HepG2 (cell line): ENCODE measurements around the gene MTHFD1L. TPM values are rescaled to one million over a fixed set of nuclear protein-coding genes. Genes with fewer than 3 reads are reported as not detected.

Experiments
- ATAC-seq: fragments of 200-7000 bp; cut with Tn5 transposase; 3 replicates; pipeline ENCODE4 v1.9.1; 2020; ENCODE audit warnings: mild to moderate bottlenecking, moderate library complexity
- BruUV-seq: library from RNA; stranded (reverse); fragments of 400-500 nt; replicated peaks from 2 replicates; lab custom pipeline; 2021; lab: Mats Ljungman, UMichigan
- CTCF ChIA-PET: fragments of 300-600 bp; formaldehyde crosslinking; extraction: SDS; loops from one replicate; lab custom pipeline; 2021; ENCODE audit warnings: low total read pairs, inconsistent platforms, low intra/inter-chr PET ratio; lab: Yijun Ruan, JAX
- POLR2A ChIA-PET: fragments of 350-600 bp; sonication (Branson Sonifier 250); formaldehyde crosslinking; loops from one replicate; lab custom pipeline; 2020; ENCODE audit warnings: antibody characterized with exemption, inconsistent platforms; lab: Yijun Ruan, JAX
- DNase-seq: peaks from one replicate; pipeline ENCODE4 v3.0.0-alpha.2; 2015; ENCODE audit warnings: low spot score
- FAIRE-seq: peaks from 3 replicates; lab custom pipeline; 2011; peaks lifted over from hg19 to GRCh38; lab: Jason Lieb, UNC
- H2AFZ ChIP-seq: one replicate; pipeline ENCODE4 v1.6.1; 2011; ENCODE audit warnings: low read length, inconsistent platforms
- H3K27ac ChIP-seq: fragments of 300-600 bp; 3 replicates; pipeline ENCODE4 v1.8.0; 2011; ENCODE audit warnings: mixed run types, mild to moderate bottlenecking, mixed read lengths, low read length, inconsistent platforms; ENCODE audit not compliant: insufficient read depth; ENCODE audit errors: extremely low read length
- H3K27me3 ChIP-seq, 2 experiments: fragments of 200-600 bp in 1 of 2; 2 replicates in 1 of 2; 3 replicates in 1 of 2; pipeline versions ENCODE4 v1.6.0 to v1.8.0; 2011; ENCODE audit warnings: low read length in 2 of 2, mild to moderate bottlenecking in 2 of 2, moderate library complexity in 2 of 2, inconsistent platforms in 1 of 2; ENCODE audit not compliant: insufficient read depth in 2 of 2, control insufficient read depth in 1 of 2
- H3K36me3 ChIP-seq, 2 experiments: fragments of 200-600 bp in 1 of 2; replicated peaks in 1 of 2; 2 replicates in 1 of 2; 3 replicates in 1 of 2; pipeline versions ENCODE4 v1.5.1 to v1.8.0; 2011; ENCODE audit warnings: low read length in 2 of 2, inconsistent platforms in 1 of 2; ENCODE audit not compliant: insufficient read depth in 2 of 2, control insufficient read depth in 1 of 2
- H3K4me1 ChIP-seq: 2 replicates; pipeline ENCODE4 v1.5.1; 2012; ENCODE audit warnings: low read length, inconsistent platforms; ENCODE audit not compliant: insufficient read depth
- H3K4me2 ChIP-seq: 2 replicates; pipeline ENCODE4 v1.6.0; 2011; ENCODE audit warnings: low read depth, low read length, inconsistent platforms
- H3K4me3 ChIP-seq, 3 experiments: fragments of 200-600 bp in 1 of 3; sonication (generic), shearing (Covaris generic) in 1 of 3; replicated peaks in 1 of 3; 2 replicates each; pipeline ENCODE4 v1.5.1; 2011 to 2016; ENCODE audit warnings: low read length in 3 of 3, inconsistent platforms in 2 of 3, low read depth in 2 of 3, mild to moderate bottlenecking in 2 of 3, control low read depth in 1 of 3, mixed read lengths in 1 of 3; ENCODE audit not compliant: insufficient read depth in 1 of 3
- H3K79me2 ChIP-seq: one replicate; pipeline ENCODE4 v1.6.1; 2011; ENCODE audit warnings: low read length, inconsistent platforms; ENCODE audit not compliant: insufficient read depth
- H3K9ac ChIP-seq: 2 replicates; pipeline ENCODE4 v1.6.0; 2011; ENCODE audit warnings: mild to moderate bottlenecking, low read depth, low read length, inconsistent platforms; ENCODE audit not compliant: insufficient read depth
- H3K9me3 ChIP-seq: 2 replicates; pipeline ENCODE4 v1.5.1; 2012; ENCODE audit warnings: mild to moderate bottlenecking, low read length
- H4K20me1 ChIP-seq: 2 replicates; pipeline ENCODE4 v1.6.0; 2011; ENCODE audit warnings: inconsistent platforms, mild to moderate bottlenecking, low read length, moderate library complexity; ENCODE audit not compliant: insufficient read depth
- ATF7 ChIP-seq, 2 experiments: fragments of 450-650 bp in 1 of 2; sonication (generic) in 1 of 2; formaldehyde crosslinking in 1 of 2; IDR thresholded peaks; 2 replicates each; pipeline versions ENCODE4 v1.4.0 to v1.6.1; 2016 to 2020; ENCODE audit warnings: antibody characterized with exemption in 1 of 2, mild to moderate bottlenecking in 1 of 2, missing genetic modification reagents in 1 of 2
- GATA4 ChIP-seq: sonication (generic); IDR thresholded peaks from 2 replicates; pipeline ENCODE4 v1.6.1; 2016; ENCODE audit warnings: antibody characterized with exemption, low read depth, borderline replicate concordance
- LCORL ChIP-seq, 2 experiments: fragments of 450-650 bp in 1 of 2; sonication (generic) in 1 of 2; formaldehyde crosslinking in 1 of 2; IDR thresholded peaks; 2 replicates each; pipeline versions ENCODE4 v1.5.0 to v1.6.1; 2017 to 2020; ENCODE audit warnings: antibody characterized with exemption in 1 of 2, missing genetic modification reagents in 1 of 2
- MED1 ChIP-seq: sonication (generic); formaldehyde crosslinking; IDR thresholded peaks from 2 replicates; pipeline ENCODE4 v1.4.0; 2020; ENCODE audit warnings: missing genetic modification reagents
- MTA3 ChIP-seq: sonication (generic); formaldehyde crosslinking; IDR thresholded peaks from 2 replicates; pipeline ENCODE4 v1.4.0; 2020; ENCODE audit warnings: missing genetic modification reagents
- PITX1 ChIP-seq: sonication (generic); formaldehyde crosslinking; IDR thresholded peaks from 2 replicates; pipeline ENCODE4 v1.5.1; 2020; ENCODE audit warnings: mild to moderate bottlenecking, missing genetic modification reagents
- SAP130 ChIP-seq: IDR thresholded peaks from 2 replicates; pipeline ENCODE4 v1.6.1; 2016; ENCODE audit warnings: low read depth
- ZEB1 ChIP-seq: IDR thresholded peaks from 2 replicates; pipeline ENCODE4 v1.6.1; 2012; ENCODE audit warnings: mild to moderate bottlenecking, low read depth, inconsistent platforms; ENCODE audit not compliant: insufficient replicate concordance
- ZNF619 ChIP-seq: sonication (generic); formaldehyde crosslinking; IDR thresholded peaks from 2 replicates; pipeline ENCODE4 v1.4.0; 2020; ENCODE audit warnings: mild to moderate bottlenecking, missing genetic modification reagents
- ZNF644 ChIP-seq: IDR thresholded peaks from 2 replicates; pipeline ENCODE4 v1.6.1; 2016; ENCODE audit warnings: low read depth
- WGBS: methylation state at CpG from one replicate; pipeline ENCODE4 v1.1.6; 2017; ENCODE audit warnings: low lambda C conversion rate; 5-methylcytosine and 5-hydroxymethylcytosine counted together
- in situ Hi-C: cut with HindIII; loops from 2 replicates; pipeline ENCODE4 v1.10.0; 2017; ENCODE audit warnings: low pct_unique_long_range_greater_than_20kb; ENCODE audit not compliant: extremely low pct_ligation_motif_present
- intact Hi-C: fragments of 100-400 bp; cut with micrococcal nuclease; formaldehyde crosslinking; loops from one replicate; pipeline ENCODE4 v1.10.0; 2022; ENCODE audit not compliant: unreplicated experiment
- polyA plus RNA-seq, 8 experiments: library from polyadenylated mRNA; depleted of rRNA in 3 of 8; stranded (reverse) in 7 of 8; unstranded in 1 of 8; fragments of >200 nt; fragmentation: Illumina TruSeq in 4 of 8; extraction: Trizol in 4 of 8; gene quantifications; 2 replicates each; pipeline versions ENCODE4 v1.2.1 to v1.2.3, GENCODE V29; 2011 to 2016; ENCODE audit warnings: low read depth in 4 of 8, missing spikeins in 1 of 8, mixed read lengths in 1 of 8; ENCODE audit not compliant: insufficient read depth in 1 of 8
- total RNA-seq, 5 experiments: library from RNA; depleted of rRNA; stranded (reverse); fragments of >200 nt; fragmentation: Illumina TruSeq; extraction: Trizol; gene quantifications; 2 replicates each; pipeline ENCODE4 v1.2.3, GENCODE V29; 2016; ENCODE audit warnings: low read depth in 1 of 5
- TF ChIP-seq, protein P1 (sequence below): IDR thresholded peaks from 2 replicates; pipeline ENCODE4 v1.6.1; 2016
- TF ChIP-seq, protein P2 (sequence below): sonication (generic); formaldehyde crosslinking; conservative IDR thresholded peaks from 2 replicates; pipeline ENCODE4 v1.4.0; 2020; ENCODE audit warnings: missing genetic modification reagents
- TF ChIP-seq, protein P3 (sequence below): sonication (generic); formaldehyde crosslinking; IDR thresholded peaks from 2 replicates; pipeline ENCODE4 v1.4.0; 2020; ENCODE audit warnings: missing genetic modification reagents, mild to moderate bottlenecking, borderline replicate concordance
- TF ChIP-seq, protein P4 (sequence below): sonication (generic); formaldehyde crosslinking; IDR thresholded peaks from 2 replicates; pipeline ENCODE4 v1.4.0; 2020; ENCODE audit warnings: missing genetic modification reagents, mild to moderate bottlenecking, borderline replicate concordance
- TF ChIP-seq, protein P5 (sequence below): sonication (generic); formaldehyde crosslinking; IDR thresholded peaks from 2 replicates; pipeline ENCODE4 v1.4.0; 2020; ENCODE audit warnings: missing genetic modification reagents, borderline replicate concordance

Gene MTHFD1L
- total and polyA plus RNA-seq, 2 of the 13 experiments (the other 11 are each of a cell fraction or from before 2014, with no cell fraction given) = 24.0 to 39.6 TPM

DNA sequence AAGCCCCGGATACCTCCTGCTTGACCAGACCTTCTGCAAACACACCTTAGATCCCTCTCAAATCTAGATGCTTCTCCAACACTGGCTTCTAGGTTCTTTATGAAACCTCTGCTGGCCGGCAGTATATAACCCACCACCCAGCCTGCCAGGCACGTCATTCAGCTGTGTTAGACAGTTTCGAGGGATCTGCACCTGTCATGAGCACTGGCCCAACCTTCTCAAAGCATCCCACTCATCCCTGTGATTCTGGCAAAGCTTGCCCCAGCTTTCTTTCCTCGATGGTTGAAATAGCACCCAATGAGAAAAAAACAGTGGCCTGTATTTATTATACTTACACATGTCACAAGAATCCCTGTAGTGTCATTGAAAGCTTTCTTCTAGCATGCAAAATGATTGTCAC, 157.8 kb downstream of the MTHFD1L start:
- FAIRE-seq (no peak), DNase-seq (no peak), ATAC-seq (no peak)
- H3K27me3 ChIP-seq = no peaks in the 10 kb centered on the region
- no peak overlapping the region for H3K4me2 ChIP-seq
- WGBS = 97% methylated on average over 5 of the region's 5 CpGs
- intact Hi-C loops = no loop called here
- no peak overlapping the region for H3K27ac ChIP-seq
- POLR2A ChIA-PET = no interaction called here
- CTCF ChIA-PET = no interaction called here
- no peak for TF ChIP-seq ATF7 (IDR thresholded peaks at IDR 0.05)
- no peak for TF ChIP-seq ATF7 (CRISPR knock-in tag; IDR thresholded peaks at IDR 0.05)
- no peak for TF ChIP-seq ZNF619
- TF ChIP-seq, protein P1, sequence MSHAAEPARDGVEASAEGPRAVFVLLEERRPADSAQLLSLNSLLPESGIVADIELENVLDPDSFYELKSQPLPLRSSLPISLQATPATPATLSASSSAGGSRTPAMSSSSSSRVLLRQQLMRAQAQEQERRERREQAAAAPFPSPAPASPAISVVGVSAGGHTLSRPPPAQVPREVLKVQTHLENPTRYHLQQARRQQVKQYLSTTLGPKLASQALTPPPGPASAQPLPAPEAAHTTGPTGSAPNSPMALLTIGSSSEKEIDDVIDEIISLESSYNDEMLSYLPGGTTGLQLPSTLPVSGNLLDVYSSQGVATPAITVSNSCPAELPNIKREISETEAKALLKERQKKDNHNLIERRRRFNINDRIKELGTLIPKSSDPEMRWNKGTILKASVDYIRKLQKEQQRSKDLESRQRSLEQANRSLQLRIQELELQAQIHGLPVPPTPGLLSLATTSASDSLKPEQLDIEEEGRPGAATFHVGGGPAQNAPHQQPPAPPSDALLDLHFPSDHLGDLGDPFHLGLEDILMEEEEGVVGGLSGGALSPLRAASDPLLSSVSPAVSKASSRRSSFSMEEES (CRISPR knock-in tag) = no peak
- no peak for TF ChIP-seq MED1 (CRISPR knock-in tag)
- no peak for TF ChIP-seq SAP130 (CRISPR knock-in tag)
- no peak for TF ChIP-seq GATA4
- TF ChIP-seq ZEB1 = no peak
- TF ChIP-seq ZNF644 = no peak
- TF ChIP-seq, protein P2, sequence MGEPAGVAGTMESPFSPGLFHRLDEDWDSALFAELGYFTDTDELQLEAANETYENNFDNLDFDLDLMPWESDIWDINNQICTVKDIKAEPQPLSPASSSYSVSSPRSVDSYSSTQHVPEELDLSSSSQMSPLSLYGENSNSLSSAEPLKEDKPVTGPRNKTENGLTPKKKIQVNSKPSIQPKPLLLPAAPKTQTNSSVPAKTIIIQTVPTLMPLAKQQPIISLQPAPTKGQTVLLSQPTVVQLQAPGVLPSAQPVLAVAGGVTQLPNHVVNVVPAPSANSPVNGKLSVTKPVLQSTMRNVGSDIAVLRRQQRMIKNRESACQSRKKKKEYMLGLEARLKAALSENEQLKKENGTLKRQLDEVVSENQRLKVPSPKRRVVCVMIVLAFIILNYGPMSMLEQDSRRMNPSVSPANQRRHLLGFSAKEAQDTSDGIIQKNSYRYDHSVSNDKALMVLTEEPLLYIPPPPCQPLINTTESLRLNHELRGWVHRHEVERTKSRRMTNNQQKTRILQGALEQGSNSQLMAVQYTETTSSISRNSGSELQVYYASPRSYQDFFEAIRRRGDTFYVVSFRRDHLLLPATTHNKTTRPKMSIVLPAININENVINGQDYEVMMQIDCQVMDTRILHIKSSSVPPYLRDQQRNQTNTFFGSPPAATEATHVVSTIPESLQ = no peak
- TF ChIP-seq PITX1 (CRISPR knock-in tag) = no peak
- TF ChIP-seq MTA3 = no peak
- TF ChIP-seq, protein P3, sequence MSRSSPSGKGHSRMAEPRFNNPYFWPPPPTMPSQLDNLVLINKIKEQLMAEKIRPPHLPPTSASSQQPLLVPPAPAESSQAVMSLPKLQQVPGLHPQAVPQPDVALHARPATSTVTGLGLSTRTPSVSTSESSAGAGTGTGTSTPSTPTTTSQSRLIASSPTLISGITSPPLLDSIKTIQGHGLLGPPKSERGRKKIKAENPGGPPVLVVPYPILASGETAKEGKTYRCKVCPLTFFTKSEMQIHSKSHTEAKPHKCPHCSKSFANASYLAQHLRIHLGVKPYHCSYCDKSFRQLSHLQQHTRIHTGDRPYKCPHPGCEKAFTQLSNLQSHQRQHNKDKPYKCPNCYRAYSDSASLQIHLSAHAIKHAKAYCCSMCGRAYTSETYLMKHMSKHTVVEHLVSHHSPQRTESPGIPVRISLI (CRISPR knock-in tag) = no peak
- TF ChIP-seq, protein P4, sequence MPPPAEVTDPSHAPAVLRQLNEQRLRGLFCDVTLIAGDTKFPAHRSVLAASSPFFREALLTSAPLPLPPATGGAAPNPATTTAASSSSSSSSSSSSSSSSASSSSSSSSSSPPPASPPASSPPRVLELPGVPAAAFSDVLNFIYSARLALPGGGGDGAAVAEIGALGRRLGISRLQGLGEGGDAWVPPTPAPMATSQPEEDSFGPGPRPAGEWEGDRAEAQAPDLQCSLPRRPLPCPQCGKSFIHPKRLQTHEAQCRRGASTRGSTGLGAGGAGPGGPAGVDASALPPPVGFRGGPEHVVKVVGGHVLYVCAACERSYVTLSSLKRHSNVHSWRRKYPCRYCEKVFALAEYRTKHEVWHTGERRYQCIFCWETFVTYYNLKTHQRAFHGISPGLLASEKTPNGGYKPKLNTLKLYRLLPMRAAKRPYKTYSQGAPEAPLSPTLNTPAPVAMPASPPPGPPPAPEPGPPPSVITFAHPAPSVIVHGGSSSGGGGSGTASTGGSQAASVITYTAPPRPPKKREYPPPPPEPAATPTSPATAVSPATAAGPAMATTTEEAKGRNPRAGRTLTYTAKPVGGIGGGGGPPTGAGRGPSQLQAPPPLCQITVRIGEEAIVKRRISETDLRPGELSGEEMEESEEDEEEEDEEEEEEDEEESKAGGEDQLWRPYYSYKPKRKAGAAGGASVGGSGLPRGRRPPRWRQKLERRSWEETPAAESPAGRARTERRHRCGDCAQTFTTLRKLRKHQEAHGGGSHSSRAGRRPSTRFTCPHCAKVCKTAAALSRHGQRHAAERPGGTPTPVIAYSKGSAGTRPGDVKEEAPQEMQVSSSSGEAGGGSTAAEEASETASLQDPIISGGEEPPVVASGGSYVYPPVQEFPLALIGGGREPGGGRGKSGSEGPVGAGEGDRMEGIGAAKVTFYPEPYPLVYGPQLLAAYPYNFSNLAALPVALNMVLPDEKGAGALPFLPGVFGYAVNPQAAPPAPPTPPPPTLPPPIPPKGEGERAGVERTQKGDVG (CRISPR knock-in tag) = no peak
- no peak for TF ChIP-seq LCORL (IDR thresholded peaks at IDR 0.05)
- TF ChIP-seq LCORL (CRISPR knock-in tag; IDR thresholded peaks at IDR 0.05) = no peak
- TF ChIP-seq, protein P5, sequence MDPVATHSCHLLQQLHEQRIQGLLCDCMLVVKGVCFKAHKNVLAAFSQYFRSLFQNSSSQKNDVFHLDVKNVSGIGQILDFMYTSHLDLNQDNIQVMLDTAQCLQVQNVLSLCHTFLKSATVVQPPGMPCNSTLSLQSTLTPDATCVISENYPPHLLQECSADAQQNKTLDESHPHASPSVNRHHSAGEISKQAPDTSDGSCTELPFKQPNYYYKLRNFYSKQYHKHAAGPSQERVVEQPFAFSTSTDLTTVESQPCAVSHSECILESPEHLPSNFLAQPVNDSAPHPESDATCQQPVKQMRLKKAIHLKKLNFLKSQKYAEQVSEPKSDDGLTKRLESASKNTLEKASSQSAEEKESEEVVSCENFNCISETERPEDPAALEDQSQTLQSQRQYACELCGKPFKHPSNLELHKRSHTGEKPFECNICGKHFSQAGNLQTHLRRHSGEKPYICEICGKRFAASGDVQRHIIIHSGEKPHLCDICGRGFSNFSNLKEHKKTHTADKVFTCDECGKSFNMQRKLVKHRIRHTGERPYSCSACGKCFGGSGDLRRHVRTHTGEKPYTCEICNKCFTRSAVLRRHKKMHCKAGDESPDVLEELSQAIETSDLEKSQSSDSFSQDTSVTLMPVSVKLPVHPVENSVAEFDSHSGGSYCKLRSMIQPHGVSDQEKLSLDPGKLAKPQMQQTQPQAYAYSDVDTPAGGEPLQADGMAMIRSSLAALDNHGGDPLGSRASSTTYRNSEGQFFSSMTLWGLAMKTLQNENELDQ (CRISPR knock-in tag) = no peak
- no peak overlapping the region for H2AFZ ChIP-seq
- H3K4me3 ChIP-seq = no peak overlapping the region
- H3K36me3 ChIP-seq = peaks cover 13 to 39% of the 10 kb centered on the region in 2 experiments
- H3K9ac ChIP-seq = no peak overlapping the region
- H3K9me3 ChIP-seq = no peaks in the 10 kb centered on the region
- H4K20me1 ChIP-seq = no peaks in the 10 kb centered on the region
- in situ Hi-C loops = no loop called here
- H3K4me1 ChIP-seq = peaks cover 18% of the 10 kb centered on the region
- no TSS peak for BruUV-seq
- no peaks in the 10 kb centered on the region for H3K79me2 ChIP-seq
